ENCODE measurements around the gene NUP205. TPM values are rescaled to one million over a fixed set of nuclear protein-coding genes. Genes with fewer than 3 reads are reported as not detected.

The NUP205 gene
- total RNA-seq, 2 donors from 2014 or later: 118 to 129 TPM

GRCh38 chr7:135523146-135523545, 34.6 kb upstream of the NUP205 start:
- H3K4me3 Mint-ChIP-seq: no peak overlapping the region
- Histone ChIP-seq H3K9me3 (ENCODE audit: control insufficient read depth, low read length) (no peaks in the 10 kb centered on the region), H3K27me3 (ENCODE audit: control insufficient read depth, insufficient read depth, low read length, poor library complexity, severe bottlenecking) (peaks cover 37% of the 10 kb centered on the region), H3K27ac (ENCODE audit: low read depth, low read length) (no peak overlapping the region), H3K9ac (ENCODE audit: extremely low read depth, low read length, poor library complexity, severe bottlenecking) (no peak overlapping the region), H3K36me3 (ENCODE audit: control insufficient read depth, insufficient read depth, low read length) (no peaks in the 10 kb centered on the region), H3K4me1 (ENCODE audit: control insufficient read depth, insufficient read depth, low read length) (no peaks in the 10 kb centered on the region), H3K4me3 (ENCODE audit: low read length) (no peak overlapping the region)
- peaks cover 2% of the 10 kb centered on the region for H3K9me3 Mint-ChIP-seq
- DNase-seq: no peak
- H3K27ac Mint-ChIP-seq: no peak overlapping the region
- H3K27me3 Mint-ChIP-seq (ENCODE audit: insufficient read depth): peaks cover 4% of the 10 kb centered on the region
- no peaks in the 10 kb centered on the region for H3K36me3 Mint-ChIP-seq (ENCODE audit: low read depth)
- WGBS, 2 experiments (ENCODE audit: insufficient coverage in 1 of 2, insufficient read length in 1 of 2): 92% methylated on average over 1 of the region's 1 CpG; no CpG with 5 or more reads in 1 of the 2 experiments
- no peaks in the 10 kb centered on the region for H3K4me1 Mint-ChIP-seq
- TF ChIP-seq CTCF (conservative IDR thresholded peaks at IDR 0.05): no peak

- no peak overlapping the region for H3K4me3 ChIP-seq (ENCODE audit: low read length)
- H3K27me3 ChIP-seq (ENCODE audit: control insufficient read depth, insufficient read depth, low read length, poor library complexity, severe bottlenecking): peaks cover 18% of the 10 kb centered on the region
- H3K4me1 ChIP-seq (ENCODE audit: control insufficient read depth, insufficient read depth, low read length): no peaks in the 10 kb centered on the region
- H3K27me3 Mint-ChIP-seq (ENCODE audit: insufficient read depth): peaks cover 3% of the 10 kb centered on the region
- TF ChIP-seq CTCF (conservative IDR thresholded peaks at IDR 0.05): no peak
- no peaks in the 10 kb centered on the region for H3K36me3 Mint-ChIP-seq (ENCODE audit: low read depth)
- H3K36me3 ChIP-seq (ENCODE audit: control insufficient read depth, insufficient read depth, low read length): no peaks in the 10 kb centered on the region
- no peak overlapping the region for H3K4me3 Mint-ChIP-seq
- H3K4me1 Mint-ChIP-seq: no peaks in the 10 kb centered on the region
- DNase-seq: no peak
- no peak overlapping the region for H3K27ac ChIP-seq (ENCODE audit: low read depth, low read length)
- H3K9me3 ChIP-seq (ENCODE audit: control insufficient read depth, low read length): no peaks in the 10 kb centered on the region
- H3K9me3 Mint-ChIP-seq: peaks cover 2% of the 10 kb centered on the region
- H3K27ac Mint-ChIP-seq: no peak overlapping the region
- 90 to 94% methylated on average over 3 to 4 of the region's 4 CpGs for WGBS, 2 experiments (ENCODE audit: insufficient coverage in 1 of 2, insufficient read length in 1 of 2)
- no peak overlapping the region for H3K9ac ChIP-seq (ENCODE audit: extremely low read depth, low read length, poor library complexity, severe bottlenecking)
Observed at GRCh38 chr7:135525426-135525825, 32.3 kb upstream of the NUP205 start.

- H3K27me3 ChIP-seq (ENCODE audit: control insufficient read depth, insufficient read depth, low read length, poor library complexity, severe bottlenecking): peaks cover 7% of the 10 kb centered on the region
- WGBS, 2 experiments (ENCODE audit: insufficient coverage in 1 of 2, insufficient read length in 1 of 2): 90 to 94% methylated on average over 3 of the region's 3 CpGs
- Mint-ChIP-seq H3K9me3 (peaks cover 2% of the 10 kb centered on the region), H3K27me3 (ENCODE audit: insufficient read depth) (peaks cover 3% of the 10 kb centered on the region), H3K36me3 (ENCODE audit: low read depth) (no peaks in the 10 kb centered on the region), H3K4me3 (no peak overlapping the region), H3K4me1 (no peaks in the 10 kb centered on the region), H3K27ac (no peak overlapping the region)
- H3K9ac ChIP-seq (ENCODE audit: extremely low read depth, low read length, poor library complexity, severe bottlenecking): no peak overlapping the region
- H3K9me3 ChIP-seq (ENCODE audit: control insufficient read depth, low read length): no peaks in the 10 kb centered on the region
- no peak overlapping the region for H3K27ac ChIP-seq (ENCODE audit: low read depth, low read length)
- TF ChIP-seq CTCF (conservative IDR thresholded peaks at IDR 0.05): no peak
- H3K4me1 ChIP-seq (ENCODE audit: control insufficient read depth, insufficient read depth, low read length): no peaks in the 10 kb centered on the region
- H3K36me3 ChIP-seq (ENCODE audit: control insufficient read depth, insufficient read depth, low read length): no peaks in the 10 kb centered on the region
- no peak for DNase-seq
- H3K4me3 ChIP-seq (ENCODE audit: low read length): no peak overlapping the region
Observed at GRCh38 chr7:135527025-135527424, 30.7 kb upstream of the NUP205 start.
